ENCODE data around the gene BANF2. TPM values are rescaled to one million over a fixed set of nuclear protein-coding genes. Genes with fewer than 3 reads are reported as not detected.

Gene BANF2
- polyA plus RNA-seq, 3 donors: not detected

GRCh38 chr20:17712201-17712600, 12.4 kb downstream of the BANF2 start:
- Histone ChIP-seq H3K36me3 (replicated peaks in 1 of 2; ENCODE audit: control insufficient read depth in 1 of 2, insufficient read depth in 2 of 2, low read length in 2 of 2) (no peaks in the 10 kb centered on the region), H3K79me2 (ENCODE audit: insufficient read depth, low read length) (no peaks in the 10 kb centered on the region), H4K20me1 (ENCODE audit: insufficient read depth, low read length) (no peaks in the 10 kb centered on the region), H3K9ac (ENCODE audit: insufficient read depth, low read length, poor library complexity, severe bottlenecking) (no peak overlapping the region), H3K27me3 (ENCODE audit: control insufficient read depth in 2 of 2, insufficient read depth in 2 of 2, low read length in 2 of 2) (no peaks in the 10 kb centered on the region), H3K4me2 (replicated peaks; ENCODE audit: extremely low read depth, low read length, poor library complexity, severe bottlenecking) (no peak overlapping the region), H3K4me3 (replicated peaks in 1 of 3; ENCODE audit: low read depth in 2 of 3, low read length in 3 of 3) (no peak overlapping the region), H2AFZ (ENCODE audit: insufficient read depth, low read depth, low read length, poor library complexity, severe bottlenecking) (no peak overlapping the region), H3K27ac (ENCODE audit: low read depth in 1 of 2, low read length in 2 of 2) (no peak overlapping the region), H3K9me3 (replicated peaks in 1 of 2; ENCODE audit: control insufficient read depth in 1 of 2, insufficient read depth in 1 of 2, low read length in 2 of 2) (no peaks in the 10 kb centered on the region), H3K4me1 (ENCODE audit: control insufficient read depth in 1 of 2, insufficient read depth in 2 of 2, low read length in 2 of 2) (no peaks in the 10 kb centered on the region)
- DNase-seq: no peak
- intact Hi-C loops (cut with micrococcal nuclease): no loop called here
- no peak for TF ChIP-seq CTCF (IDR thresholded peaks at IDR 0.05)
- Mint-ChIP-seq H3K4me1 (no peaks in the 10 kb centered on the region), H3K4me3 (no peak overlapping the region), H3K36me3 (no peaks in the 10 kb centered on the region), H3K9me3 (peaks cover 0 to 2% (median 0%) of the 10 kb centered on the region in 7 donors), H3K27me3 (ENCODE audit: low read depth in 3 of 3) (peaks cover 0 to 2% (median 2%) of the 10 kb centered on the region in 3 donors), H3K27ac (no peak overlapping the region)
- WGBS (ENCODE audit: insufficient coverage): no CpG with 5 or more reads among the region's 4 CpGs

GRCh38 chr20:17712708-17713107, 12.9 kb downstream of the BANF2 start:
- H4K20me1 ChIP-seq (ENCODE audit: insufficient read depth, low read length): no peaks in the 10 kb centered on the region
- no peak overlapping the region for H3K4me2 ChIP-seq (replicated peaks; ENCODE audit: extremely low read depth, low read length, poor library complexity, severe bottlenecking)
- H3K27me3 ChIP-seq (ENCODE audit: control insufficient read depth in 2 of 2, insufficient read depth in 2 of 2, low read length in 2 of 2): no peaks in the 10 kb centered on the region
- H3K36me3 ChIP-seq (replicated peaks in 1 of 2; ENCODE audit: control insufficient read depth in 1 of 2, insufficient read depth in 2 of 2, low read length in 2 of 2): no peaks in the 10 kb centered on the region
- intact Hi-C loops (cut with micrococcal nuclease): no loop called here
- no peak for DNase-seq
- Mint-ChIP-seq H3K9me3 (peaks cover 0 to 2% (median 0%) of the 10 kb centered on the region in 7 donors), H3K36me3 (no peaks in the 10 kb centered on the region), H3K27ac (no peak overlapping the region), H3K4me1 (no peaks in the 10 kb centered on the region), H3K27me3 (ENCODE audit: low read depth in 3 of 3) (peaks cover 0 to 2% (median 2%) of the 10 kb centered on the region in 3 donors), H3K4me3 (no peak overlapping the region)
- H3K79me2 ChIP-seq (ENCODE audit: insufficient read depth, low read length): no peaks in the 10 kb centered on the region
- H3K9ac ChIP-seq (ENCODE audit: insufficient read depth, low read length, poor library complexity, severe bottlenecking): no peak overlapping the region
- H3K4me1 ChIP-seq (ENCODE audit: control insufficient read depth in 1 of 2, insufficient read depth in 2 of 2, low read length in 2 of 2): no peaks in the 10 kb centered on the region
- no peaks in the 10 kb centered on the region for H3K9me3 ChIP-seq (replicated peaks in 1 of 2; ENCODE audit: control insufficient read depth in 1 of 2, insufficient read depth in 1 of 2, low read length in 2 of 2)
- no peak overlapping the region for H3K4me3 ChIP-seq (replicated peaks in 1 of 3; ENCODE audit: low read depth in 2 of 3, low read length in 3 of 3)
- WGBS (ENCODE audit: insufficient coverage): 94% methylated on average over 4 of the region's 6 CpGs
- no peak for TF ChIP-seq CTCF (IDR thresholded peaks at IDR 0.05)
- H2AFZ ChIP-seq (ENCODE audit: insufficient read depth, low read depth, low read length, poor library complexity, severe bottlenecking): no peak overlapping the region
- no peak overlapping the region for H3K27ac ChIP-seq (ENCODE audit: low read depth in 1 of 2, low read length in 2 of 2)
